Natural killer cell (primary cell): ENCODE data around the gene ARL14EPL. TPM values are rescaled to one million over a fixed set of nuclear protein-coding genes. Genes with fewer than 3 reads are reported as not detected.

Experiments
- ATAC-seq, 3 donors: fragments of 150-1000 bp in 2 of 3; fragments of 200-7000 bp in 1 of 3; cut with Tn5 transposase; 1 replicate in 1 of 3; 2 replicates in 2 of 3; pipeline ENCODE4 v1.10.0; 2021; ENCODE audit warnings: mild to moderate bottlenecking in 2 of 3, moderate library complexity in 2 of 3
- DNase-seq, 2 donors: peaks; one replicate each; pipeline versions ENCODE4 v3.0.0 to v3.0.0-alpha.2; 2013 to 2021; ENCODE audit warnings: mixed read lengths in 1 of 2
- H3K27ac ChIP-seq: one replicate; pipeline ENCODE4 v1.5.1; 2013; ENCODE audit warnings: mild to moderate bottlenecking, low read length
- H3K27me3 ChIP-seq: one replicate; pipeline ENCODE4 v1.6.1; 2013; ENCODE audit warnings: low read length; ENCODE audit not compliant: control insufficient read depth, insufficient read depth
- H3K36me3 ChIP-seq: one replicate; pipeline ENCODE4 v1.6.1; 2013; ENCODE audit warnings: low read length; ENCODE audit not compliant: control insufficient read depth, insufficient read depth
- H3K4me1 ChIP-seq: one replicate; pipeline ENCODE4 v1.6.1; 2013; ENCODE audit warnings: low read length; ENCODE audit not compliant: control insufficient read depth, insufficient read depth
- H3K4me3 ChIP-seq: one replicate; pipeline ENCODE4 v1.5.1; 2013; ENCODE audit warnings: low read length
- H3K9me3 ChIP-seq: one replicate; pipeline ENCODE4 v1.6.1; 2013; ENCODE audit warnings: low read length; ENCODE audit not compliant: control insufficient read depth, insufficient read depth
- H3K27ac Mint-ChIP-seq, 2 donors: one replicate each; pipeline ENCODE4 v1.8.0; 2022; ENCODE audit warnings: mild to moderate bottlenecking in 2 of 2, mixed read lengths in 2 of 2, moderate library complexity in 1 of 2
- H3K27me3 Mint-ChIP-seq, 2 donors: one replicate each; pipeline ENCODE4 v1.8.0; 2022; ENCODE audit warnings: low read depth in 2 of 2, mixed read lengths in 2 of 2
- H3K36me3 Mint-ChIP-seq: one replicate; pipeline ENCODE4 v1.8.0; 2022; ENCODE audit warnings: mixed read lengths
- H3K4me1 Mint-ChIP-seq, 2 donors: one replicate each; pipeline ENCODE4 v1.8.0; 2022; ENCODE audit warnings: mixed read lengths in 2 of 2
- H3K4me3 Mint-ChIP-seq: one replicate; pipeline ENCODE4 v1.8.0; 2022; ENCODE audit warnings: mild to moderate bottlenecking, moderate library complexity, mixed read lengths
- H3K9me3 Mint-ChIP-seq, 2 donors: one replicate each; pipeline ENCODE4 v1.8.0; 2022; ENCODE audit warnings: mixed read lengths in 2 of 2
- CTCF ChIP-seq: fragments of 200-600 bp; IDR thresholded peaks from one replicate; pipeline ENCODE4 v1.8.0; 2022; ENCODE audit warnings: antibody characterized with exemption
- WGBS: methylation state at CpG from one replicate; pipeline ENCODE4 v1.1.7; 2013; ENCODE audit warnings: missing lambda C conversion rate; ENCODE audit not compliant: insufficient coverage; 5-methylcytosine and 5-hydroxymethylcytosine counted together
- intact Hi-C: fragments of 100-400 bp; cut with micrococcal nuclease; formaldehyde crosslinking; loops from one replicate; pipeline ENCODE4 v1.14.2; 2022
- total RNA-seq, 4 donors: library from RNA; stranded (reverse); fragments of 120-200 nt in 1 of 4; gene quantifications; one replicate each; pipeline versions ENCODE4 v1.2.3 to v1.2.4, GENCODE V29; 2013 to 2022

Gene ARL14EPL
- total RNA-seq, 3 donors from 2014 or later (not counting 1 experiment from before 2014, with no cell fraction given), result not detected

DNA sequence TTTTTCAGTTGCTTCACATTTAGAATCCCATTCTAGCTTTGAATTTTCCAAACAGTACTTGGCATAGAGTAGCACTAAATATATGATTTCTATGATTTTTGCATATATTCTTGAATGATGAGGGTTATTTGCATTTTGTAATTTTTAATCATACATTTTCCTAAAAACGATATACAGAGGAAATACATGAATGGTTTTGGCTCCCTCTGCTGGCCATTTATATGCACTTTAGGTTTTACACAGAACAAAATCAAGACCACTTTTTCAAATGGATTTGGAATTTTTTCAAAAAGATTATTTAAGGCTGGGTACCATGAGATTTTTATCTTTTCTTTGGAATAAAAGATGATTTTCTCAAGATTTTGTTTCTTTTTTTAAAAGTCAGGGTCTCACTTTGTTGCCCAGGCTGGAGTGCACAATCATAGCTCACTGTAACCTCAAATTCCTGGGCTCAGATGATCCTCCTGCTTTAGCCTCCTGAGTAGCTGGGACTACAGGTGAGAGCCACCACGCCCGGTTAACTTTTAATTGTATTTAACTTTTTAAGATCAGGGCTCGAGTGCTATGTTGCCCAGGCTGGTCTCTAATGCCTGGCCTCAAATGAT, 35.9 kb downstream of the ARL14EPL start:
- DNase-seq, result peak in 1 of 2 donors; percentile 82
- H3K4me1 Mint-ChIP-seq, result no peaks in the 10 kb centered on the region

GRCh38 chr5:116071211-116071610, 38.9 kb downstream of the ARL14EPL start:
- Histone ChIP-seq H3K36me3 (no peaks in the 10 kb centered on the region), H3K9me3 (no peaks in the 10 kb centered on the region), H3K27ac (no peak overlapping the region), H3K4me3 (no peak overlapping the region), H3K27me3 (no peaks in the 10 kb centered on the region), H3K4me1 (no peaks in the 10 kb centered on the region)
- Mint-ChIP-seq H3K36me3 (no peaks in the 10 kb centered on the region), H3K4me3 (no peak overlapping the region), H3K9me3 (no peaks in the 10 kb centered on the region), H3K4me1 (peaks cover 10 to 12% of the 10 kb centered on the region in 2 donors), H3K27ac (no peak overlapping the region), H3K27me3 (peaks cover 25 to 33% of the 10 kb centered on the region in 2 donors)
- DNase-seq, result no peak
- TF ChIP-seq CTCF, result no peak
- intact Hi-C loops, result no loop called here
- no peak for ATAC-seq
- WGBS, result no CpG with 5 or more reads among the region's 1 CpG

More for the DNA sequence above, 35.9 kb downstream of the ARL14EPL start:
- H3K9me3 Mint-ChIP-seq, result no peaks in the 10 kb centered on the region
- Histone ChIP-seq H3K9me3 (no peaks in the 10 kb centered on the region), H3K4me1 (no peaks in the 10 kb centered on the region), H3K27me3 (no peaks in the 10 kb centered on the region), H3K27ac (no peak overlapping the region), H3K36me3 (no peaks in the 10 kb centered on the region), H3K4me3 (no peak overlapping the region)
- intact Hi-C loops, result loop anchor here (1.0 to 5.0 kb wide), 2 partner anchors 434 to 761 kb away; no protein-coding TSS in a partner anchor
- no peak overlapping the region for H3K27ac Mint-ChIP-seq
- WGBS, result 41% methylated on average over 3 of the region's 4 CpGs
- peaks cover 13 to 27% of the 10 kb centered on the region in 2 donors for H3K27me3 Mint-ChIP-seq
- H3K36me3 Mint-ChIP-seq, result no peaks in the 10 kb centered on the region
- TF ChIP-seq CTCF, result peak; percentile 84
- H3K4me3 Mint-ChIP-seq, result no peak overlapping the region
- ATAC-seq, result peak in 2 of 3 donors; percentile 68 to 70

DNA sequence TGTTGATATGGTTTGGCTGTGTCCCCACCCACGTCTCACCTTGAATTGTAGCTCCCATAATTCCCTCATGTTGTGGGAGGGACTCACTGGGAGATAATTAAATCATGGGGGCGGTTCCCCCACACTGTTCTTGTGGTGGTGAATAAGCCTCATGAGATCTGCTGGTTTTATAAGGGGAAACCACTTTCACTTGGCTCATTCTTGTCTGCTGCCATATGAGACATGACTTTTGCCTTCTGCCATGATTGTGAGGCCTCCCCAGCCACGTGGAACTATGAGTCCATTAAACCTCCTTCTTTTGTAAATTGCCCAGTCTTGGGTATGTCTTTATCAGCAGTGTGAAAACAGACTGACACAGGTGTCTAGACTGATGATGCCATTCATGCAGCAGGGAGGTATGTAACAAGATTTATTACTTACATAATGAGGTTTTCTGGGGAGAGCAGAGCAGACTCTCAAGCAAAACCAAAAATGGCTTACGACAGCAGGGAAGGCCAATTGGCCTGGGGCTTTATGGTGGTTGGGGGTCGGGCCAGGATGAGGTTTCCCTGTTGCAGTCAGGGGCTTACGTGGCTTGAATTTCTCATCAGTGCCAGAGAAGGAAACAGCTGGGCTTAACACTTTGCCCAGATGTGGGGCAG, 43.0 kb downstream of the ARL14EPL start:
- Mint-ChIP-seq H3K9me3 (no peaks in the 10 kb centered on the region), H3K4me1 (peaks cover 11 to 15% of the 10 kb centered on the region in 2 donors), H3K27ac (no peak overlapping the region), H3K27me3 (peaks cover 21 to 34% of the 10 kb centered on the region in 2 donors), H3K36me3 (no peaks in the 10 kb centered on the region), H3K4me3 (no peak overlapping the region)
- intact Hi-C loops, result no loop called here
- H3K27ac ChIP-seq, result no peak overlapping the region
- H3K27me3 ChIP-seq, result no peaks in the 10 kb centered on the region
- no peak for DNase-seq
- peak; percentile 26 to 62 (median 27) for ATAC-seq
- TF ChIP-seq CTCF, result no peak
- H3K4me1 ChIP-seq, result no peaks in the 10 kb centered on the region
- WGBS, result 40% methylated on average over 6 of the region's 6 CpGs
- no peaks in the 10 kb centered on the region for H3K9me3 ChIP-seq
- no peaks in the 10 kb centered on the region for H3K36me3 ChIP-seq
- no peak overlapping the region for H3K4me3 ChIP-seq
